Common myeloid progenitor, CD34-positive (primary cell): ENCODE data around the gene SGMS1.
"Not testable (repeated sequence)": the region's sequence is repeated elsewhere in the genome, so short reads cannot be mapped to it uniquely, and the experiment has no call there.

ENCODE experiments used
- CTCF ChIA-PET: fragments of 350-600 bp; sonication (Branson Sonifier 250); formaldehyde crosslinking; loops from one replicate; lab custom pipeline; 2021; ENCODE audit warnings: antibody characterized with exemption; lab: Charles Lee
- POLR2A ChIA-PET: fragments of 350-600 bp; sonication (Branson Sonifier 250); formaldehyde crosslinking; loops from one replicate; lab custom pipeline; 2021; ENCODE audit warnings: antibody characterized with exemption; lab: Charles Lee
- DNase-seq, 3 donors: peaks; one replicate each; pipeline versions ENCODE4 v3.0.0 to v3.0.0-alpha.2; 2013
- H3K27ac ChIP-seq, 2 experiments: 1 replicate in 1 of 2; 2 replicates in 1 of 2; pipeline ENCODE4 v1.7.0; 2013; ENCODE audit warnings: inconsistent platforms in 2 of 2, low read length in 2 of 2, mild to moderate bottlenecking in 2 of 2, low read depth in 1 of 2, moderate library complexity in 1 of 2; ENCODE audit not compliant: severe bottlenecking in 2 of 2, insufficient read depth in 1 of 2, poor library complexity in 1 of 2
- H3K27me3 ChIP-seq, 5 experiments: replicated peaks in 2 of 5; 1 replicate in 3 of 5; 2 replicates in 2 of 5; pipeline versions ENCODE4 v1.6.1 to v1.7.0; 2013; ENCODE audit warnings: low read length in 4 of 5, mild to moderate bottlenecking in 2 of 5, moderate library complexity in 2 of 5, inconsistent platforms in 1 of 5; ENCODE audit not compliant: insufficient read depth in 5 of 5, control insufficient read depth in 4 of 5
- H3K36me3 ChIP-seq, 4 experiments: 1 replicate in 2 of 4; 2 replicates in 2 of 4; pipeline versions ENCODE4 v1.6.1 to v1.7.0; 2013; ENCODE audit warnings: low read length in 3 of 4, control low read depth in 1 of 4, mild to moderate bottlenecking in 1 of 4; ENCODE audit not compliant: control insufficient read depth in 4 of 4, insufficient read depth in 4 of 4
- H3K4me1 ChIP-seq, 4 experiments: 1 replicate in 3 of 4; 2 replicates in 1 of 4; pipeline versions ENCODE4 v1.6.1 to v1.7.1; 2013; ENCODE audit warnings: low read length in 3 of 4, mild to moderate bottlenecking in 3 of 4, control low read depth in 1 of 4, inconsistent platforms in 1 of 4, moderate library complexity in 1 of 4; ENCODE audit not compliant: control insufficient read depth in 4 of 4, insufficient read depth in 4 of 4; ENCODE audit errors: control extremely low read depth in 1 of 4
- H3K4me3 ChIP-seq, 7 experiments: 1 replicate in 4 of 7; 2 replicates in 3 of 7; pipeline versions ENCODE4 v1.5.1 to v1.7.0; 2013; ENCODE audit warnings: mild to moderate bottlenecking in 7 of 7, low read length in 6 of 7, moderate library complexity in 6 of 7, inconsistent platforms in 2 of 7, low read depth in 2 of 7, control low read depth in 1 of 7; ENCODE audit not compliant: insufficient read depth in 4 of 7, control insufficient read depth in 1 of 7; ENCODE audit errors: extremely low read depth in 1 of 7
- H3K9me3 ChIP-seq, 5 experiments: 1 replicate in 4 of 5; 2 replicates in 1 of 5; pipeline versions ENCODE4 v1.6.1 to v1.7.1; 2013; ENCODE audit warnings: low read length in 4 of 5, mild to moderate bottlenecking in 2 of 5, inconsistent platforms in 1 of 5, low read depth in 1 of 5, moderate library complexity in 1 of 5; ENCODE audit not compliant: control insufficient read depth in 4 of 5, insufficient read depth in 2 of 5; ENCODE audit errors: control extremely low read depth in 1 of 5
- WGBS: methylation state at CpG from one replicate; pipeline ENCODE4 v1.1.5; 2013; ENCODE audit not compliant: insufficient coverage; 5-methylcytosine and 5-hydroxymethylcytosine counted together

SGMS1 gene

DNA sequence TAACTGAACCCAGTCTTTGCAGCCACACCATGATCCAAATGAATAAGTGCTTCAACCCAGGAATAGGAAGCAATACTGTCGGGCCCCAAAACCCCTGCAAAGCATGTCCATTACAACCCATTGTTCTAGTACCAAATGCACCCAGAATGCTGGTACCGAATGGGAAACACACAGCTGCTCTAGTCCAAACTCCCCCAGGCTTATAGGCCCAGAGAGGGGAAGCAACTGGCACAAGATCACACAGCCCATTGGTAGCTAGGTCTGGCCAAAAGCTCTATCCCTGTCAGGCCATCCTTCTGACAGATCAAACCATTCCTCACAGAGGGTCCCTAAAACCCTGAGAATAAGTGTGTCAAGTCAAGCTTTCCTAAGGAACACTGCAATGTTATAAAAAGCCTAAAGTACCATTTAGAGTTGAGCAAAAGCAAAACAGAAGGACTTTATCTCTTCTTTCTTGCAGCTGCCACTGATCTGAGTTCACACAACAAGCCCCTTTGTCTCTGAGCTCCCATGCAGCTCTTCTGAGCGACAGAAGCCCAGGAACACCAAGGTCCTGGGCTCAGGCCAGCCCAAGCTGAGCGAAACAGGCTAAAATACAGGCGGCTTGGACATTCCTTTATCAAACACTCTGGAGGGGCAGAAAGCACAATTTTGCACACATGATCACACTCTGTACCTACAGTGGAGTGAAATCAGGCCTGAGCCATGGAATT is 116.7 kb downstream of the SGMS1 start:
- POLR2A ChIA-PET = no interaction called here
- Histone ChIP-seq H3K27ac (no peak overlapping the region), H3K9me3 (no peaks in the 10 kb centered on the region), H3K36me3 (no peaks in the 10 kb centered on the region), H3K4me1 (peaks cover 0 to 4% (median 1%) of the 10 kb centered on the region in 4 experiments), H3K4me3 (no peak overlapping the region), H3K27me3 (no peaks in the 10 kb centered on the region)
- WGBS = 97% methylated on average over 4 of the region's 5 CpGs
- CTCF ChIA-PET = interaction anchor here (0.6 to 0.8 kb wide), 2 partner anchors 14 to 47 kb away, joined by 3 read pairs; no protein-coding TSS in a partner anchor
- no peak for DNase-seq

DNA sequence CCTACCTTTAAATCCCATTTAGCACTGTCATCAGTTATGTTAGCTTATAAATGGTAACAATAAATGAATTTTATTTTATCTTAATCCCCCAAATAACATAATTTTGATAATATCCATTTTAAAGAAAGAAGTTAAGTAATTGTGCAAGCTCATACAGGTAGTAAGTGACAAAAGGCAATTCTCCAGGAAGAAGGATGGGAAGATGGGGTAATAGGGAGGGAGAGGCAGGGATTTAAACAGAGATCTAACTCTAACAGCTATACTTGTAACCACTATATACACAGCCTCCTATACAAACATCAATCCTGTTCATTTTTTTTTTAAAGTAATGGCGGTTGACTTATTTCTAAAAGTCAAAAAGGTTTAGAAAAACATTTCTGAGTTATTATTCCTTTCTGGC is 119.4 kb downstream of the SGMS1 start:
- POLR2A ChIA-PET = no interaction called here

DNA sequence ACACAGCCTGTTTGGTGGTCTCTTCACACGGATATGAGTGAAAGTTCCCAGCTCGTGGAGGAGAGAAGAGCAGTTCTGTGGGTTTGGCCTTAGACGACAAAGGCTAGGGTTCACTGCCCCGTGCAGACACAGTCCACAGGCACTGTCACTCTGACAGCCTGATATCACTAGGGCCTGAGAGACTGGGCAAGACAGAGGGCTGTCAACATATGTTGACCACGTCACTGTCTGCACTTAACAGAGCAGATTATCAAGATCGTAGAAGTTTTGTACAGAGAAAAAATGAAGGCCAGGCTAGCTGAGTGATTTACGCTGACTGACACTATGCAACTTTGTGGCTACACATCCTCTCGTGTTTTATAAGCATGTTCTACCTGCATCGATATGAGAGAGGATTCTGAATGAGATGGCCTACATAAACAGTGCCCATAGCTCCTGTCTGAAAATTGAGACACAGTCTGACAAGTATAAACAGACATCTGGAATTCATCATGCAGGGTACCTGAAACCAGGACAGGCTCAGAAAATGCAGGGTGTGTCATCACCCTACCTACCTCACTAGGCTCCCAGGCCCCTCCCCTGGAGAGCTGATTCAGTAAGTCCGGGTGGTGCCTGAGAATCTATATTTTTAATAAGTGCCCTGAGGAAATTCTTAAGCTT is 120.0 kb downstream of the SGMS1 start:
- WGBS = 85% methylated on average over 9 of the region's 10 CpGs
- ChIA-PET POLR2A (no interaction called here), CTCF (no interaction called here)
- no peaks in the 10 kb centered on the region for H3K9me3 ChIP-seq
- no peaks in the 10 kb centered on the region for H3K36me3 ChIP-seq
- DNase-seq = no peak
- H3K27me3 ChIP-seq = no peaks in the 10 kb centered on the region
- H3K27ac ChIP-seq = no peak overlapping the region
- peaks cover 0 to 8% (median 2%) of the 10 kb centered on the region in 4 experiments for H3K4me1 ChIP-seq
- H3K4me3 ChIP-seq = no peak overlapping the region

More for the DNA sequence above, 119.4 kb downstream of the SGMS1 start:
- Histone ChIP-seq H3K27me3 (no peaks in the 10 kb centered on the region), H3K36me3 (no peaks in the 10 kb centered on the region), H3K4me1 (peaks cover 0 to 8% (median 2%) of the 10 kb centered on the region in 4 experiments), H3K4me3 (no peak overlapping the region), H3K27ac (no peak overlapping the region), H3K9me3 (no peaks in the 10 kb centered on the region)
- CTCF ChIA-PET = no interaction called here
- no CpG with 5 or more reads among the region's 1 CpG for WGBS
- no peak for DNase-seq

GRCh38 chr10:50503156-50503555 is 120.6 kb downstream of the SGMS1 start:
- CTCF ChIA-PET, H3K4me3 ChIP-seq, POLR2A ChIA-PET: not testable (repeated sequence)

DNA sequence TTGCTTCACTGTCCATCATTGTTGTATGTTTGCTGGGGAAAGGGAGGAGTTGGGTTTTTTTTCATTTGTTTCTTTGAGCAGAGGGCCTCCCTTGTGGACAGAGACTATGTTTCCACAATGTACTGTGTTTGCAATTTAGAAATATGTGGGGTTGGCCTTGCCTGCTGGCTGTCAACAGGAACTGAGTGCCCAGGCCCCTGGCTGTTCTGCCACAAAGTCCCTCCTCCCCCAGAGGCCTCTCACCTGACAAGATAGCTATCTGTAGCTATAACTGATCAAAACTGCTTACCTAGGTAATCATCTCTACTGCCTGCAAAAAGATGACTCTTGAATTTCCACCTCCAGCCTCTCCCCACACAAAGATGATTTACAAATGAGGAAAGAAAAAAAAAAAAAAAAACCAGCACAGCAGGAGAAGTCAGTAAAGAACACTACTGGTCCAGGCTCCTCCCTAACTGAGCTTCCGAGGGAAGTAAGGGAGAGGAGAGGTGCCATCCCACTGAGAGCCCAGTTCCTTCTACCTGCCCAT is 121.8 kb downstream of the SGMS1 start:
- WGBS = no CpG with 5 or more reads among the region's 1 CpG
- no peak overlapping the region for H3K27ac ChIP-seq
- H3K36me3 ChIP-seq = no peaks in the 10 kb centered on the region
- H3K4me3 ChIP-seq = no peak overlapping the region
- CTCF ChIA-PET = no interaction called here
- peak in 1 of 3 donors; percentile 2 for DNase-seq
- H3K4me1 ChIP-seq = peaks cover 0 to 8% (median 2%) of the 10 kb centered on the region in 4 experiments
- H3K9me3 ChIP-seq = no peaks in the 10 kb centered on the region
- no peaks in the 10 kb centered on the region for H3K27me3 ChIP-seq
- POLR2A ChIA-PET = no interaction called here

More at GRCh38 chr10:50503156-50503555, 120.6 kb downstream of the SGMS1 start:
- not testable (repeated sequence) for H3K36me3 ChIP-seq, H3K9me3 ChIP-seq, H3K4me1 ChIP-seq, DNase-seq, H3K27me3 ChIP-seq, H3K27ac ChIP-seq
- WGBS = 98% methylated on average over 4 of the region's 4 CpGs

- POLR2A ChIA-PET = no interaction called here
- no peaks in the 10 kb centered on the region for H3K9me3 ChIP-seq
- H3K4me3 ChIP-seq = no peak overlapping the region
- no CpG with 5 or more reads among the region's 2 CpGs for WGBS
- H3K27ac ChIP-seq = no peak overlapping the region
- CTCF ChIA-PET = no interaction called here
- no peaks in the 10 kb centered on the region for H3K27me3 ChIP-seq
- no peaks in the 10 kb centered on the region for H3K36me3 ChIP-seq
- H3K4me1 ChIP-seq = peaks cover 0 to 8% (median 2%) of the 10 kb centered on the region in 4 experiments
- DNase-seq = peak in 2 of 3 donors; percentile 14 to 15
Measured at GRCh38 chr10:50501478-50501877, 122.3 kb downstream of the SGMS1 start.

GRCh38 chr10:50498465-50498864 is 125.3 kb downstream of the SGMS1 start:
- ChIA-PET POLR2A (no interaction called here), CTCF (no interaction called here)
- Histone ChIP-seq H3K27me3 (no peaks in the 10 kb centered on the region), H3K9me3 (no peaks in the 10 kb centered on the region), H3K36me3 (no peaks in the 10 kb centered on the region), H3K4me1 (peaks cover 0 to 8% (median 2%) of the 10 kb centered on the region in 4 experiments), H3K4me3 (no peak overlapping the region), H3K27ac (no peak overlapping the region)
- WGBS = no CpG with 5 or more reads among the region's 1 CpG
- no peak for DNase-seq
